Measurements from ENCODE around the gene AATF. TPM values are rescaled to one million over a fixed set of nuclear protein-coding genes. Genes with fewer than 3 reads are reported as not detected.

AATF gene
- total and polyA plus RNA-seq, 9 of the 15 experiments (the other 6 are each of a cell fraction or from before 2014, with no cell fraction given) = 34.5 to 133 (median 90.1) TPM

- no peak for TF ChIP-seq CHAMP1 (IDR thresholded peaks at IDR 0.05)
- TF ChIP-seq SUPT5H (IDR thresholded peaks at IDR 0.05) = 0 out of 2 replicates have a peak, but pooled peaks have one; percentile 9
- TF ChIP-seq PML (IDR thresholded peaks at IDR 0.05; ENCODE audit: low read length) = no peak
- 0 out of 2 replicates have a peak, but pooled peaks have one; percentile 3 for TF ChIP-seq POLR2A (conservative IDR thresholded peaks at IDR 0.05)
Observed at GRCh38 chr17:37083456-37083855, 134.7 kb downstream of the AATF start (continued).

- Histone ChIP-seq H3K9me1 (ENCODE audit: control insufficient read depth, insufficient read depth, low read length) (no peaks in the 10 kb centered on the region), H3K9ac (ENCODE audit: insufficient read depth in 1 of 2, low read depth in 2 of 2, low read length in 2 of 2) (no peak overlapping the region), H3K4me1 (replicated peaks in 1 of 2; ENCODE audit: control insufficient read depth in 2 of 2, insufficient read depth in 2 of 2, low read length in 2 of 2) (no peaks in the 10 kb centered on the region; a peak in 1 of 5 replicates), H3K36me3 (ENCODE audit: control insufficient read depth, insufficient read depth, low read length) (peaks cover 50% of the 10 kb centered on the region; the same call in 2 of the 3 replicates), H2AFZ (ENCODE audit: low read depth, low read length) (no peak overlapping the region), H3K4me3 (no peak overlapping the region), H3K79me2 (ENCODE audit: control insufficient read depth, insufficient read depth, low read length) (no peaks in the 10 kb centered on the region), H3K27me3 (ENCODE audit: control insufficient read depth in 2 of 2, insufficient read depth in 2 of 2, low read length in 2 of 2) (no peaks in the 10 kb centered on the region), H3K27ac (ENCODE audit: extremely low read depth, low read depth, low read length) (no peak overlapping the region), H4K20me1 (replicated peaks; ENCODE audit: control insufficient read depth, insufficient read depth, low read length) (no peaks in the 10 kb centered on the region), H3K9me3 (replicated peaks; ENCODE audit: control insufficient read depth, insufficient read depth, low read depth, low read length) (no peaks in the 10 kb centered on the region), H3K4me2 (ENCODE audit: insufficient read depth, low read length) (no peak overlapping the region)
- in situ Hi-C loops (cut with MboI) (no loop called here), intact Hi-C loops (cut with micrococcal nuclease) (no loop called here)
- BruUV-seq (replicated peaks) = no TSS peak
- ATAC-seq (peak; percentile 50), FAIRE-seq (no peak), DNase-seq (ENCODE audit: extremely low read depth in 1 of 4, low spot score in 3 of 4) (no peak)
- 69% methylated on average over 5 of the region's 5 CpGs for WGBS (ENCODE audit: insufficient coverage, low coverage, missing lambda C conversion rate)
- ChIA-PET CTCF (ENCODE audit: low intra/inter-chr PET ratio) (no interaction called here), POLR2A (interaction anchor here (0.6 to 1.5 kb wide), 5 partner anchors 11 to 405 kb away, joined by 3 to 10 read pairs (median 3); no protein-coding TSS in a partner anchor)
- TF ChIP-seq ESRRB (CRISPR knock-in tag; IDR thresholded peaks at IDR 0.05; ENCODE audit: borderline replicate concordance) = no peak
- TF ChIP-seq MNT (conservative IDR thresholded peaks at IDR 0.05) = 0 out of 4 replicates have a peak, but pooled peaks of 1 of the 2 experiments have one; percentile 28
Observed at GRCh38 chr17:37084372-37084771, 135.6 kb downstream of the AATF start.
